ENCODE results near the gene ZNF438. TPM values are rescaled to one million over a fixed set of nuclear protein-coding genes. Genes with fewer than 3 reads are reported as not detected.

The ZNF438 gene
- total RNA-seq, 1 donor from 2014 or later: 1.3 TPM

- Histone ChIP-seq H3K4me3 (no peak overlapping the region), H4K20me1 (ENCODE audit: low read depth) (no peaks in the 10 kb centered on the region), H3K27ac (no peak overlapping the region), H3K9me3 (ENCODE audit: low read depth) (no peaks in the 10 kb centered on the region), H2AFZ (replicated peaks) (no peak overlapping the region), H3K4me1 (peaks cover 15% of the 10 kb centered on the region), H3K9ac (no peak overlapping the region), H3K4me2 (no peak overlapping the region), H3F3A (ENCODE audit: low read depth) (peaks cover 3% of the 10 kb centered on the region), H3K27me3 (no peaks in the 10 kb centered on the region), H3K79me2 (ENCODE audit: low read depth) (no peaks in the 10 kb centered on the region), H3K36me3 (no peaks in the 10 kb centered on the region)
- peaks cover 21% of the 10 kb centered on the region for H3K4me1 Mint-ChIP-seq
- H3K36me3 Mint-ChIP-seq: no peaks in the 10 kb centered on the region
- H3K27me3 Mint-ChIP-seq (ENCODE audit: insufficient read depth, low read depth): peaks cover 2% of the 10 kb centered on the region
- no peaks in the 10 kb centered on the region for H3K9me3 Mint-ChIP-seq
- DNase-seq (ENCODE audit: low spot score): no peak
- TF ChIP-seq EZH2phosphoT487 (IDR thresholded peaks at IDR 0.05) (no peak), EZH2 (IDR thresholded peaks at IDR 0.05) (no peak), CTCF (IDR thresholded peaks at IDR 0.05) (no peak)
- no peak overlapping the region for H3K4me3 Mint-ChIP-seq
- H3K27ac Mint-ChIP-seq: no peak overlapping the region
These were observed 38.4 kb upstream of the ZNF438 start for GRCh38 chr10:31070025-31070424.

GRCh38 chr10:31069411-31069810, 37.7 kb upstream of the ZNF438 start:
- Mint-ChIP-seq H3K4me3 (no peak overlapping the region), H3K27ac (no peak overlapping the region), H3K4me1 (peaks cover 25% of the 10 kb centered on the region), H3K36me3 (no peaks in the 10 kb centered on the region), H3K9me3 (no peaks in the 10 kb centered on the region), H3K27me3 (ENCODE audit: insufficient read depth, low read depth) (peaks cover 2% of the 10 kb centered on the region)
- Histone ChIP-seq H3K36me3 (no peaks in the 10 kb centered on the region), H4K20me1 (ENCODE audit: low read depth) (no peaks in the 10 kb centered on the region), H3K4me1 (peaks cover 15% of the 10 kb centered on the region), H2AFZ (replicated peaks) (no peak overlapping the region), H3F3A (ENCODE audit: low read depth) (peaks cover 3% of the 10 kb centered on the region), H3K79me2 (ENCODE audit: low read depth) (no peaks in the 10 kb centered on the region), H3K9ac (no peak overlapping the region), H3K27me3 (no peaks in the 10 kb centered on the region), H3K9me3 (ENCODE audit: low read depth) (no peaks in the 10 kb centered on the region), H3K4me2 (no peak overlapping the region), H3K27ac (no peak overlapping the region), H3K4me3 (no peak overlapping the region)
- TF ChIP-seq CTCF (IDR thresholded peaks at IDR 0.05): no peak
- peak; percentile 45 for DNase-seq (ENCODE audit: low spot score)

GRCh38 chr10:31064348-31064747, 32.7 kb upstream of the ZNF438 start:
- H3F3A ChIP-seq (ENCODE audit: low read depth): peaks cover 3% of the 10 kb centered on the region
- TF ChIP-seq CTCF (IDR thresholded peaks at IDR 0.05) (no peak), EZH2phosphoT487 (IDR thresholded peaks at IDR 0.05) (no peak), EZH2 (IDR thresholded peaks at IDR 0.05) (no peak)
- Mint-ChIP-seq H3K27ac (peak overlapping the region; percentile 2), H3K36me3 (no peaks in the 10 kb centered on the region), H3K9me3 (no peaks in the 10 kb centered on the region), H3K4me1 (peaks cover 15% of the 10 kb centered on the region), H3K27me3 (ENCODE audit: insufficient read depth, low read depth) (no peaks in the 10 kb centered on the region), H3K4me3 (no peak overlapping the region)
- peaks cover 4% of the 10 kb centered on the region for H3K4me1 ChIP-seq
- no peak overlapping the region for H3K4me3 ChIP-seq
- no peak overlapping the region for H3K27ac ChIP-seq
- H2AFZ ChIP-seq (replicated peaks): peak overlapping the region; percentile 48
- no peaks in the 10 kb centered on the region for H3K27me3 ChIP-seq
- no peaks in the 10 kb centered on the region for H3K9me3 ChIP-seq (ENCODE audit: low read depth)
- H3K79me2 ChIP-seq (ENCODE audit: low read depth): no peaks in the 10 kb centered on the region
- no peaks in the 10 kb centered on the region for H3K36me3 ChIP-seq
- H3K9ac ChIP-seq: no peak overlapping the region
- DNase-seq (ENCODE audit: low spot score): no peak
- no peaks in the 10 kb centered on the region for H4K20me1 ChIP-seq (ENCODE audit: low read depth)
- no peak overlapping the region for H3K4me2 ChIP-seq

Measured in neural progenitor cell (in vitro differentiated cells).